Measurements from ENCODE around the gene SETBP1.
A peak's percentile ranks its signal among the peaks of the same experiment; 100 is the strongest.

The SETBP1 gene

DNA sequence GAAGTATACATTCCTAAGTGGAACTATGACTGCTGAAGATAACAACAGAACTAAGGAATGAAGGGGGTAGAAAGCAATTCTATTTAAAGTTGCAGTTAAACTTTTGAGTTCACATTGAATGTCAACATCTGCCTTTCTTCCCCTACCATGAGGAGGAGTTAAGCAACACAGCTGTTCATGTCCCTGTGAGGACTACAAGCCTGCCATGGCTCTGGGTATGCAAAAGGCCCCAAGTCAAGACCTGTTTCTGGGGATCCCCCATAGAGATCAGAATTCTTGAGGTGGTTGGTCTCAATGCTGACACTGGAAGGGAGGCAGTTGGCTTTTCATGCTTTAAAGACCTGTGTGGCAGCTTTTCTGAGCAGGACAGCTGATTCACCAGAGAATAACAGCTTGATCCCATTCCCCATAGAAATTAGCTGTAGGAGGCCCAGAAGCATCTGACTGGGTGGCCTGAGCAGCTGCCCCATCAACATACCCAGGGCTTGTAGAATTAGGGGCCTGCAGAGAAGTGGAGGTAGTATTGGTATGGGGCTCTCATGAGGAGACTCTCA, 131.0 kb downstream of the SETBP1 start:
- Histone ChIP-seq H4K91ac (ENCODE audit: low read depth, low read length) (no peak overlapping the region), H3K27me3 (ENCODE audit: insufficient read depth, low read length) (no peaks in the 10 kb centered on the region), H4K8ac (ENCODE audit: low read depth, low read length) (no peak overlapping the region), H4K12ac (ENCODE audit: low read depth, low read length) (no peak overlapping the region), H3K79me1 (ENCODE audit: low read length) (no peaks in the 10 kb centered on the region), H3K18ac (ENCODE audit: low read length) (no peak overlapping the region), H3K4me2 (ENCODE audit: low read length) (no peak overlapping the region), H3K14ac (ENCODE audit: low read length) (no peak overlapping the region), H2AK5ac (ENCODE audit: low read length) (no peak overlapping the region), H2BK120ac (ENCODE audit: insufficient read depth, low read length, poor library complexity) (no peak overlapping the region), H3K9ac (ENCODE audit: low read length) (no peak overlapping the region), H3K36me3 (ENCODE audit: control insufficient read depth in 1 of 2, insufficient read depth in 2 of 2, low read length in 2 of 2) (no peaks in the 10 kb centered on the region), H3K23ac (ENCODE audit: low read length) (no peak overlapping the region), H2AFZ (ENCODE audit: insufficient read depth, low read length, poor library complexity) (no peak overlapping the region), H3K27ac (ENCODE audit: low read depth, low read length) (no peak overlapping the region), H3K4ac (ENCODE audit: low read depth, low read length) (no peak overlapping the region), H2BK12ac (ENCODE audit: low read length) (no peak overlapping the region), H3K79me2 (ENCODE audit: control insufficient read depth, insufficient read depth, low read length, poor library complexity) (no peaks in the 10 kb centered on the region), H3K4me1 (ENCODE audit: control insufficient read depth in 1 of 2, insufficient read depth in 2 of 2, low read length in 2 of 2) (peaks cover 4 to 8% of the 10 kb centered on the region in 2 experiments), H3K9me3 (ENCODE audit: insufficient read depth, low read depth, low read length) (no peaks in the 10 kb centered on the region), H2BK5ac (ENCODE audit: low read depth, low read length, poor library complexity) (no peak overlapping the region), H3K4me3 (ENCODE audit: low read depth, low read length) (no peak overlapping the region)
- peak in 1 of 2 donors; percentile 58 for DNase-seq

DNA sequence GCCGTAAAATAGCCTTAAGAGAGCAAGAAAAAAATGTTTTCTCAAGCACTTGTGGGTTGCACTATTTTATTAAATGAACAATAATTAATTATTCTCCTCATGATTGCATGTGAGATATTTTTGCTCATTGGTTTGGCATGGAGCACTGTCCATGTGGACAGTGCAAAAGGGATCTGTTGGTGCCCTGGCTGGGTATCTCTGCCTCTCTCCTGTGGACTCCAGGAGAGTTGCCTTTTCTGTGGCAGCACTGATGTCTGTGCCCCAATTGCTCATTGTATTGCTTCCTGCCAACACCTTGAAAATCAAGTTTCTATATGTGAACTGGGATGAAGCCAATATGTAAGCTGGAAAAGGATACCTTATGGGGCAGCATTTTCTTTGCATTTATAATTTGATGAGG, 131.7 kb downstream of the SETBP1 start:
- H3K36me3 ChIP-seq (ENCODE audit: control insufficient read depth in 1 of 2, insufficient read depth in 2 of 2, low read length in 2 of 2), result no peaks in the 10 kb centered on the region
- H3K23ac ChIP-seq (ENCODE audit: low read length), result no peak overlapping the region
- H3K4me2 ChIP-seq (ENCODE audit: low read length), result no peak overlapping the region
- no peak overlapping the region for H3K14ac ChIP-seq (ENCODE audit: low read length)
- no peak overlapping the region for H4K12ac ChIP-seq (ENCODE audit: low read depth, low read length)
- peaks cover 4 to 13% of the 10 kb centered on the region in 2 experiments for H3K4me1 ChIP-seq (ENCODE audit: control insufficient read depth in 1 of 2, insufficient read depth in 2 of 2, low read length in 2 of 2)
- no peak overlapping the region for H3K4me3 ChIP-seq (ENCODE audit: low read depth, low read length)
- H3K9ac ChIP-seq (ENCODE audit: low read length), result no peak overlapping the region
- H4K91ac ChIP-seq (ENCODE audit: low read depth, low read length), result no peak overlapping the region
- no peak overlapping the region for H2AFZ ChIP-seq (ENCODE audit: insufficient read depth, low read length, poor library complexity)
- no peak overlapping the region for H3K18ac ChIP-seq (ENCODE audit: low read length)
- H3K4ac ChIP-seq (ENCODE audit: low read depth, low read length), result no peak overlapping the region
- no CpG with 5 or more reads among the region's 1 CpG for WGBS (ENCODE audit: extremely low coverage, insufficient coverage, insufficient read length)
- no peaks in the 10 kb centered on the region for H3K27me3 ChIP-seq (ENCODE audit: insufficient read depth, low read length)
- no peak overlapping the region for H2BK5ac ChIP-seq (ENCODE audit: low read depth, low read length, poor library complexity)
- DNase-seq, result no peak
- H3K9me3 ChIP-seq (ENCODE audit: insufficient read depth, low read depth, low read length), result no peaks in the 10 kb centered on the region
- no peak overlapping the region for H4K8ac ChIP-seq (ENCODE audit: low read depth, low read length)
- no peak overlapping the region for H3K27ac ChIP-seq (ENCODE audit: low read depth, low read length)
- no peak overlapping the region for H2BK12ac ChIP-seq (ENCODE audit: low read length)
- no peak overlapping the region for H2BK120ac ChIP-seq (ENCODE audit: insufficient read depth, low read length, poor library complexity)
- no peaks in the 10 kb centered on the region for H3K79me2 ChIP-seq (ENCODE audit: control insufficient read depth, insufficient read depth, low read length, poor library complexity)
- no peak overlapping the region for H2AK5ac ChIP-seq (ENCODE audit: low read length)
- no peaks in the 10 kb centered on the region for H3K79me1 ChIP-seq (ENCODE audit: low read length)

DNA sequence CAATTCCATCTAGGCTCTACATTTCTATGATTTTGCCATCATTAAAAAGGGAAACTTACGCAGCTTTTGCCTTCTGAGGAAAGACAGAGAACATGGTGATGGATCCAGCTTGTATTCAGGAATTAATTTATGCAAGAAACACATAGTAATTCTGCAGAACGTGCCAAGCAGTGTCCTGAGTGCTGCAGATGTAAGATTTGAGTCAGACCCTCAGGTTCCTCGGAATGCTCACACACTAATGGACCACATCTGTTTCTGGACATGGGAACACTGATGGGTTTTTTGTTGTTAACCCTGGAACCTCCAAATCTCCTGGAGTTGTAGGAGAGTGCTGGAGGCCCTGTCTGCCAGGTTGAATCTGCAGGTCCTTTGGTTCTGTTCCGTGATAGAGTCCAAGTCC, 132.9 kb downstream of the SETBP1 start:
- no peak overlapping the region for H3K27ac ChIP-seq (ENCODE audit: low read depth, low read length)
- no peaks in the 10 kb centered on the region for H3K9me3 ChIP-seq (ENCODE audit: insufficient read depth, low read depth, low read length)
- H3K36me3 ChIP-seq (ENCODE audit: control insufficient read depth in 1 of 2, insufficient read depth in 2 of 2, low read length in 2 of 2), result no peaks in the 10 kb centered on the region
- H4K8ac ChIP-seq (ENCODE audit: low read depth, low read length), result no peak overlapping the region
- no peak overlapping the region for H4K12ac ChIP-seq (ENCODE audit: low read depth, low read length)
- H3K4me3 ChIP-seq (ENCODE audit: low read depth, low read length), result no peak overlapping the region
- H2BK5ac ChIP-seq (ENCODE audit: low read depth, low read length, poor library complexity), result no peak overlapping the region
- H3K18ac ChIP-seq (ENCODE audit: low read length), result no peak overlapping the region
- no peak overlapping the region for H4K91ac ChIP-seq (ENCODE audit: low read depth, low read length)
- no peaks in the 10 kb centered on the region for H3K27me3 ChIP-seq (ENCODE audit: insufficient read depth, low read length)
- H3K4ac ChIP-seq (ENCODE audit: low read depth, low read length), result no peak overlapping the region
- H2AK5ac ChIP-seq (ENCODE audit: low read length), result no peak overlapping the region
- WGBS (ENCODE audit: extremely low coverage, insufficient coverage, insufficient read length), result no CpG with 5 or more reads among the region's 4 CpGs
- no peaks in the 10 kb centered on the region for H3K79me1 ChIP-seq (ENCODE audit: low read length)
- no peak overlapping the region for H3K14ac ChIP-seq (ENCODE audit: low read length)
- H3K4me1 ChIP-seq (ENCODE audit: control insufficient read depth in 1 of 2, insufficient read depth in 2 of 2, low read length in 2 of 2), result peaks cover 2 to 10% of the 10 kb centered on the region in 2 experiments
- no peak overlapping the region for H2AFZ ChIP-seq (ENCODE audit: insufficient read depth, low read length, poor library complexity)
- no peak for DNase-seq
- H3K4me2 ChIP-seq (ENCODE audit: low read length), result no peak overlapping the region
- H3K23ac ChIP-seq (ENCODE audit: low read length), result no peak overlapping the region
- no peak overlapping the region for H3K9ac ChIP-seq (ENCODE audit: low read length)
- no peaks in the 10 kb centered on the region for H3K79me2 ChIP-seq (ENCODE audit: control insufficient read depth, insufficient read depth, low read length, poor library complexity)
- no peak overlapping the region for H2BK120ac ChIP-seq (ENCODE audit: insufficient read depth, low read length, poor library complexity)
- no peak overlapping the region for H2BK12ac ChIP-seq (ENCODE audit: low read length)

DNA sequence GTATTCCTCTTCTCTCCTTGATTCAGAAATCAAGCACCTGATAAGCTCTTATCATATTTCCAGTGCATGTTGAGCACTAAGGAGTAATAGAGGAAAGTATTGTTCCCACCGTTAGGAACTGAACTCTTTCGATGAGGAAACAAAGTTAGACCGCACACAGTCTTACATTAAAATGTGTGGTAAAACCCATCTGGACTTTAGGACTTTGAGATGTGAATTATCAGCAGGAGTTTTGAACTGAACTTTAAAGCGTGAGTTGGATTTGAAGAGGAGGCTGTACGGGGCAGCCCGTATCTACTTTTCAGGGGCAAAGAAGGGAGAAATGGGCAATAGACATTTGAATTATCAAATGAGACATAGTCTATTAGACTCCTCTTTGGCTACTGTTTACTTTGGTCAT, 134.4 kb downstream of the SETBP1 start:
- no peak overlapping the region for H2BK5ac ChIP-seq (ENCODE audit: low read depth, low read length, poor library complexity)
- H2BK120ac ChIP-seq (ENCODE audit: insufficient read depth, low read length, poor library complexity), result no peak overlapping the region
- WGBS (ENCODE audit: extremely low coverage, insufficient coverage, insufficient read length), result no CpG with 5 or more reads among the region's 6 CpGs
- H3K4me2 ChIP-seq (ENCODE audit: low read length), result no peak overlapping the region
- no peak overlapping the region for H3K27ac ChIP-seq (ENCODE audit: low read depth, low read length)
- H4K12ac ChIP-seq (ENCODE audit: low read depth, low read length), result no peak overlapping the region
- H3K23ac ChIP-seq (ENCODE audit: low read length), result no peak overlapping the region
- no peaks in the 10 kb centered on the region for H3K79me1 ChIP-seq (ENCODE audit: low read length)
- H3K4ac ChIP-seq (ENCODE audit: low read depth, low read length), result no peak overlapping the region
- no peak overlapping the region for H2AK5ac ChIP-seq (ENCODE audit: low read length)
- H3K27me3 ChIP-seq (ENCODE audit: insufficient read depth, low read length), result no peaks in the 10 kb centered on the region
- H3K36me3 ChIP-seq (ENCODE audit: control insufficient read depth in 1 of 2, insufficient read depth in 2 of 2, low read length in 2 of 2), result no peaks in the 10 kb centered on the region
- no peak for DNase-seq
- no peaks in the 10 kb centered on the region for H3K79me2 ChIP-seq (ENCODE audit: control insufficient read depth, insufficient read depth, low read length, poor library complexity)
- no peak overlapping the region for H3K14ac ChIP-seq (ENCODE audit: low read length)
- no peak overlapping the region for H3K18ac ChIP-seq (ENCODE audit: low read length)
- no peak overlapping the region for H2BK12ac ChIP-seq (ENCODE audit: low read length)
- H3K4me3 ChIP-seq (ENCODE audit: low read depth, low read length), result no peak overlapping the region
- no peak overlapping the region for H2AFZ ChIP-seq (ENCODE audit: insufficient read depth, low read length, poor library complexity)
- peaks cover 2 to 10% of the 10 kb centered on the region in 2 experiments for H3K4me1 ChIP-seq (ENCODE audit: control insufficient read depth in 1 of 2, insufficient read depth in 2 of 2, low read length in 2 of 2)
- no peaks in the 10 kb centered on the region for H3K9me3 ChIP-seq (ENCODE audit: insufficient read depth, low read depth, low read length)
- H3K9ac ChIP-seq (ENCODE audit: low read length), result no peak overlapping the region
- H4K8ac ChIP-seq (ENCODE audit: low read depth, low read length), result no peak overlapping the region
- H4K91ac ChIP-seq (ENCODE audit: low read depth, low read length), result no peak overlapping the region
